Natural killer cell (primary cell): ENCODE data around the gene KSR1. TPM values are rescaled to one million over a fixed set of nuclear protein-coding genes. Genes with fewer than 3 reads are reported as not detected.

Experiments used
- ATAC-seq, 3 donors: fragments of 150-1000 bp in 2 of 3; fragments of 200-7000 bp in 1 of 3; cut with Tn5 transposase; 1 replicate in 1 of 3; 2 replicates in 2 of 3; pipeline ENCODE4 v1.10.0; 2021; ENCODE audit warnings: mild to moderate bottlenecking in 2 of 3, moderate library complexity in 2 of 3
- DNase-seq, 2 donors: peaks; one replicate each; pipeline versions ENCODE4 v3.0.0 to v3.0.0-alpha.2; 2013 to 2021; ENCODE audit warnings: mixed read lengths in 1 of 2
- H3K27ac ChIP-seq: one replicate; pipeline ENCODE4 v1.5.1; 2013; ENCODE audit warnings: mild to moderate bottlenecking, low read length
- H3K27me3 ChIP-seq: one replicate; pipeline ENCODE4 v1.6.1; 2013; ENCODE audit warnings: low read length; ENCODE audit not compliant: control insufficient read depth, insufficient read depth
- H3K36me3 ChIP-seq: one replicate; pipeline ENCODE4 v1.6.1; 2013; ENCODE audit warnings: low read length; ENCODE audit not compliant: control insufficient read depth, insufficient read depth
- H3K4me1 ChIP-seq: one replicate; pipeline ENCODE4 v1.6.1; 2013; ENCODE audit warnings: low read length; ENCODE audit not compliant: control insufficient read depth, insufficient read depth
- H3K4me3 ChIP-seq: one replicate; pipeline ENCODE4 v1.5.1; 2013; ENCODE audit warnings: low read length
- H3K9me3 ChIP-seq: one replicate; pipeline ENCODE4 v1.6.1; 2013; ENCODE audit warnings: low read length; ENCODE audit not compliant: control insufficient read depth, insufficient read depth
- H3K27ac Mint-ChIP-seq, 2 donors: one replicate each; pipeline ENCODE4 v1.8.0; 2022; ENCODE audit warnings: mild to moderate bottlenecking in 2 of 2, mixed read lengths in 2 of 2, moderate library complexity in 1 of 2
- H3K27me3 Mint-ChIP-seq, 2 donors: one replicate each; pipeline ENCODE4 v1.8.0; 2022; ENCODE audit warnings: low read depth in 2 of 2, mixed read lengths in 2 of 2
- H3K36me3 Mint-ChIP-seq: one replicate; pipeline ENCODE4 v1.8.0; 2022; ENCODE audit warnings: mixed read lengths
- H3K4me1 Mint-ChIP-seq, 2 donors: one replicate each; pipeline ENCODE4 v1.8.0; 2022; ENCODE audit warnings: mixed read lengths in 2 of 2
- H3K4me3 Mint-ChIP-seq: one replicate; pipeline ENCODE4 v1.8.0; 2022; ENCODE audit warnings: mild to moderate bottlenecking, moderate library complexity, mixed read lengths
- H3K9me3 Mint-ChIP-seq, 2 donors: one replicate each; pipeline ENCODE4 v1.8.0; 2022; ENCODE audit warnings: mixed read lengths in 2 of 2
- WGBS: methylation state at CpG from one replicate; pipeline ENCODE4 v1.1.7; 2013; ENCODE audit warnings: missing lambda C conversion rate; ENCODE audit not compliant: insufficient coverage; 5-methylcytosine and 5-hydroxymethylcytosine counted together
- intact Hi-C: fragments of 100-400 bp; cut with micrococcal nuclease; formaldehyde crosslinking; loops from one replicate; pipeline ENCODE4 v1.14.2; 2022
- total RNA-seq, 4 donors: library from RNA; stranded (reverse); fragments of 120-200 nt in 1 of 4; gene quantifications; one replicate each; pipeline versions ENCODE4 v1.2.3 to v1.2.4, GENCODE V29; 2013 to 2022
- TF ChIP-seq, protein P1 (sequence below): fragments of 200-600 bp; IDR thresholded peaks from one replicate; pipeline ENCODE4 v1.8.0; 2022; ENCODE audit warnings: antibody characterized with exemption

KSR1 gene
- total RNA-seq, 3 donors from 2014 or later (not counting 1 experiment from before 2014, with no cell fraction given) = 46.4 to 63.1 (median 59.2) TPM

DNA sequence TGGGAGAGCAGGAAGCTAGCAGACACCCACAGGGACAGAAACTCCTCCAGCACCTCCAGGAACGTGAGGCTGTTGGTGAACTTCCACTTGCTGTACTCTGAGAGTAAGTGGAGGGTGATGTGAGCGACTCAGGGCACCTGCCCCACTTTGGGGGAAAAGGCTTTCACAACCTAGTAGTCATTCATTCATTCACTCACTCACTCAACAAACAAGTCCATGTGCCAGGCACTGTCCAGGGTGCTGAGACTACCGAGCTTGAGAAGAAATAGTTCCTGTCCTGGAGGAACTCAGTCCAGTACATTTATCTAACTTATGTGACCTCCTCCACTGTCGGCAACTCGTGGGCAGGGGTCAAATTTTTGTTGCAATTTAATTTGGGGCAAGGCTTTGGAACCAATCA, 201.4 kb downstream of the KSR1 start:
- Mint-ChIP-seq H3K4me1 (peaks cover 6% of the 10 kb centered on the region in 2 donors), H3K9me3 (no peaks in the 10 kb centered on the region), H3K36me3 (no peaks in the 10 kb centered on the region), H3K4me3 (no peak overlapping the region), H3K27me3 (no peaks in the 10 kb centered on the region), H3K27ac (no peak overlapping the region)
- ATAC-seq = no peak
- no peaks in the 10 kb centered on the region for H3K9me3 ChIP-seq
- no peak overlapping the region for H3K27ac ChIP-seq
- no peaks in the 10 kb centered on the region for H3K36me3 ChIP-seq
- H3K4me3 ChIP-seq = no peak overlapping the region
- TF ChIP-seq, protein P1, sequence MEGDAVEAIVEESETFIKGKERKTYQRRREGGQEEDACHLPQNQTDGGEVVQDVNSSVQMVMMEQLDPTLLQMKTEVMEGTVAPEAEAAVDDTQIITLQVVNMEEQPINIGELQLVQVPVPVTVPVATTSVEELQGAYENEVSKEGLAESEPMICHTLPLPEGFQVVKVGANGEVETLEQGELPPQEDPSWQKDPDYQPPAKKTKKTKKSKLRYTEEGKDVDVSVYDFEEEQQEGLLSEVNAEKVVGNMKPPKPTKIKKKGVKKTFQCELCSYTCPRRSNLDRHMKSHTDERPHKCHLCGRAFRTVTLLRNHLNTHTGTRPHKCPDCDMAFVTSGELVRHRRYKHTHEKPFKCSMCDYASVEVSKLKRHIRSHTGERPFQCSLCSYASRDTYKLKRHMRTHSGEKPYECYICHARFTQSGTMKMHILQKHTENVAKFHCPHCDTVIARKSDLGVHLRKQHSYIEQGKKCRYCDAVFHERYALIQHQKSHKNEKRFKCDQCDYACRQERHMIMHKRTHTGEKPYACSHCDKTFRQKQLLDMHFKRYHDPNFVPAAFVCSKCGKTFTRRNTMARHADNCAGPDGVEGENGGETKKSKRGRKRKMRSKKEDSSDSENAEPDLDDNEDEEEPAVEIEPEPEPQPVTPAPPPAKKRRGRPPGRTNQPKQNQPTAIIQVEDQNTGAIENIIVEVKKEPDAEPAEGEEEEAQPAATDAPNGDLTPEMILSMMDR = no peak
- H3K27me3 ChIP-seq = no peaks in the 10 kb centered on the region
- intact Hi-C loops = no loop called here
- peaks cover 7% of the 10 kb centered on the region for H3K4me1 ChIP-seq
- no peak for DNase-seq
- 41% methylated on average over 3 of the region's 5 CpGs for WGBS

DNA sequence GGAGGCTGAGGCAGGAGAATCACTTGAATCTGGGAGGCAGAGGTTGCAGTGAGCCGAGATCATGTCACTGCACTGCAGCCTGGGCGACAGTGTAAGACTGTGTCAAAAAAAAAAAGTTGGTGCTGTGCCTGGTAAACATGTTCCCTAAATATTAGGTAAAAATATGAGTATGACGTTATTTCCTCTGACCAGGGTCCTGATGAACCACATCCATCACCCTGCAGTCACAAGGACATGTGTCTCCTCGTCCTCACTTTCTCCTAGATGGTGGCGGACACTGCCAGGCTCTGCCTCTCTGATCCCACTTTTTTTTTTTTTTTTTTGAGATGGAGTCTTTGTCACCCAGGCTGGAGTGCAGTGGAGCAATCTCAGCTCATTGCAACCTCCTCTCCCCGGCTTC, 203.4 kb downstream of the KSR1 start:
- H3K4me1 ChIP-seq = peaks cover 3% of the 10 kb centered on the region
- intact Hi-C loops = no loop called here
- H3K27ac ChIP-seq = no peak overlapping the region
- 82% methylated on average over 6 of the region's 6 CpGs for whole genome bisulfite sequencing
- Mint-ChIP-seq H3K9me3 (no peaks in the 10 kb centered on the region), H3K4me3 (no peak overlapping the region), H3K27me3 (no peaks in the 10 kb centered on the region), H3K4me1 (peaks cover 2 to 3% of the 10 kb centered on the region in 2 donors), H3K27ac (no peak overlapping the region), H3K36me3 (no peaks in the 10 kb centered on the region)
- DNase-seq = no peak
- no peaks in the 10 kb centered on the region for H3K36me3 ChIP-seq
- no peak overlapping the region for H3K4me3 ChIP-seq
- H3K9me3 ChIP-seq = no peaks in the 10 kb centered on the region
- H3K27me3 ChIP-seq = no peaks in the 10 kb centered on the region
- TF ChIP-seq, protein P1 = no peak
- no peak for ATAC-seq

DNA sequence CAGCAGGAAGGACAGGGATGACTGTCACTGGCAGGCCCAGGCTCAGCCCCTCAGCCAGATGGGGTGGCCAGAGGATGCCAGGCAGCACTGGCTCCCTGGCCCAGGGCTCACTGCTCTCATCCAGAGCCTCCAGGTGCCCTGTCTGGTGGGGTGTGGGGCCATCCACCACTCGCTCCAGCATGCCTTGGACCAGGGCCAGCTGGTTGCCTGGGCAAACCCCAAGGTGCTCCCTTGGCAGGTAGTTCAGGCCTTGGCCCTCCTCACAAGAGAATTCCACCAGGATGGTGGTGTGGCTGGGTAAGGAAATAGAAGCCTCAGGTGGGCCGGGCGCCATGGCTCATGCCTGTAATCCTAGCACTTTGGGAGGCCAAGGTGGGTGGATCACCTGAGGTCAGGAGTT, 204.2 kb downstream of the KSR1 start:
- ATAC-seq (no peak), DNase-seq (no peak)
- no peak overlapping the region for H3K27ac ChIP-seq
- Mint-ChIP-seq H3K27me3 (no peaks in the 10 kb centered on the region), H3K9me3 (no peaks in the 10 kb centered on the region), H3K4me1 (no peaks in the 10 kb centered on the region), H3K36me3 (no peaks in the 10 kb centered on the region), H3K27ac (no peak overlapping the region), H3K4me3 (no peak overlapping the region)
- H3K27me3 ChIP-seq = no peaks in the 10 kb centered on the region
- H3K9me3 ChIP-seq = no peaks in the 10 kb centered on the region
- intact Hi-C loops = no loop called here
- H3K36me3 ChIP-seq = no peaks in the 10 kb centered on the region
- 81% methylated on average over 3 of the region's 3 CpGs for WGBS
- no peak overlapping the region for H3K4me3 ChIP-seq
- no peaks in the 10 kb centered on the region for H3K4me1 ChIP-seq
- TF ChIP-seq, protein P1 = no peak

DNA sequence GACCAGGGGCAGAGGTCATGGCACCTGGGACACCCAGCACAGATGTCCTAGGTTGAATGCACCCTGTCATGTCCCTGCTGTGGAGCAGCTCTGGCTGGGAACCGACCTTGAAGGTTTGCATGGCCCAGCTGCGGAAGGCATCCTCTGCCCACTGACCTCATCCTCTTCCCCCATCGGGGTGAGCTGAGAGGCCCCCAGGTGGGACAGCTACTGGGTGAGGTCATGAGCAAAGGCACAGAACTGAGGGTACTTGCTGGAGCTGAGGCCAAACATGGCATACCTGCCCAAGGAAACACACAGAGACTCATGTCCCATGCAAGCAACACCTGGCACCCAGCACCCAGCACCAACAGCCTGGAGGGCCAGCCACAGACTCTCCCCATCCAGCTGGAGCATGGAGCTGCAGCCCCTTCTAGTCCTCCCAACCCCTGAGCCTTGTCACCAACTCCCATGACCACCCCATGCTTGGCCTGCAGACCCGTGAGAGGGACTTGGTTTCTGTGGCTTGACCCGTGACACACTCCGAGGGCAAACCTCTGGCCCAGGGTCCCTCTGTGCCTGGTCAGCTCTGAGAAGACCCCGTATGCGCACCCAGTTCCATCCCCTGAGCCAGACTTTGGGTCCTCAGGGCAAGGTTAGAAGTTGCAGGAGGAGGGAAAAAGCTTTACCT, 207.8 kb downstream of the KSR1 start:
- Mint-ChIP-seq H3K36me3 (no peaks in the 10 kb centered on the region), H3K4me3 (no peak overlapping the region), H3K4me1 (no peaks in the 10 kb centered on the region), H3K27ac (no peak overlapping the region), H3K27me3 (no peaks in the 10 kb centered on the region), H3K9me3 (no peaks in the 10 kb centered on the region)
- 79% methylated on average over 8 of the region's 8 CpGs for WGBS
- DNase-seq (no peak), ATAC-seq (no peak)
- TF ChIP-seq, protein P1 = no peak
- H3K27ac ChIP-seq = no peak overlapping the region
- no peak overlapping the region for H3K4me3 ChIP-seq
- no peaks in the 10 kb centered on the region for H3K4me1 ChIP-seq
- H3K27me3 ChIP-seq = no peaks in the 10 kb centered on the region
- intact Hi-C loops = no loop called here
- no peaks in the 10 kb centered on the region for H3K9me3 ChIP-seq
- no peaks in the 10 kb centered on the region for H3K36me3 ChIP-seq
